ENCODE data around the gene SYTL5.

- TF ChIP-seq, protein P1, sequence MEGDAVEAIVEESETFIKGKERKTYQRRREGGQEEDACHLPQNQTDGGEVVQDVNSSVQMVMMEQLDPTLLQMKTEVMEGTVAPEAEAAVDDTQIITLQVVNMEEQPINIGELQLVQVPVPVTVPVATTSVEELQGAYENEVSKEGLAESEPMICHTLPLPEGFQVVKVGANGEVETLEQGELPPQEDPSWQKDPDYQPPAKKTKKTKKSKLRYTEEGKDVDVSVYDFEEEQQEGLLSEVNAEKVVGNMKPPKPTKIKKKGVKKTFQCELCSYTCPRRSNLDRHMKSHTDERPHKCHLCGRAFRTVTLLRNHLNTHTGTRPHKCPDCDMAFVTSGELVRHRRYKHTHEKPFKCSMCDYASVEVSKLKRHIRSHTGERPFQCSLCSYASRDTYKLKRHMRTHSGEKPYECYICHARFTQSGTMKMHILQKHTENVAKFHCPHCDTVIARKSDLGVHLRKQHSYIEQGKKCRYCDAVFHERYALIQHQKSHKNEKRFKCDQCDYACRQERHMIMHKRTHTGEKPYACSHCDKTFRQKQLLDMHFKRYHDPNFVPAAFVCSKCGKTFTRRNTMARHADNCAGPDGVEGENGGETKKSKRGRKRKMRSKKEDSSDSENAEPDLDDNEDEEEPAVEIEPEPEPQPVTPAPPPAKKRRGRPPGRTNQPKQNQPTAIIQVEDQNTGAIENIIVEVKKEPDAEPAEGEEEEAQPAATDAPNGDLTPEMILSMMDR (IDR thresholded peaks at IDR 0.05), result no peak
- no peak for TF ChIP-seq ZFX (IDR thresholded peaks at IDR 0.05; ENCODE audit: borderline replicate concordance)
Measured at GRCh38 chrX:38008658-38009057, 2.3 kb downstream of the SYTL5 start.
